ENCODE results near the gene PALLD.

Gene PALLD

DNA sequence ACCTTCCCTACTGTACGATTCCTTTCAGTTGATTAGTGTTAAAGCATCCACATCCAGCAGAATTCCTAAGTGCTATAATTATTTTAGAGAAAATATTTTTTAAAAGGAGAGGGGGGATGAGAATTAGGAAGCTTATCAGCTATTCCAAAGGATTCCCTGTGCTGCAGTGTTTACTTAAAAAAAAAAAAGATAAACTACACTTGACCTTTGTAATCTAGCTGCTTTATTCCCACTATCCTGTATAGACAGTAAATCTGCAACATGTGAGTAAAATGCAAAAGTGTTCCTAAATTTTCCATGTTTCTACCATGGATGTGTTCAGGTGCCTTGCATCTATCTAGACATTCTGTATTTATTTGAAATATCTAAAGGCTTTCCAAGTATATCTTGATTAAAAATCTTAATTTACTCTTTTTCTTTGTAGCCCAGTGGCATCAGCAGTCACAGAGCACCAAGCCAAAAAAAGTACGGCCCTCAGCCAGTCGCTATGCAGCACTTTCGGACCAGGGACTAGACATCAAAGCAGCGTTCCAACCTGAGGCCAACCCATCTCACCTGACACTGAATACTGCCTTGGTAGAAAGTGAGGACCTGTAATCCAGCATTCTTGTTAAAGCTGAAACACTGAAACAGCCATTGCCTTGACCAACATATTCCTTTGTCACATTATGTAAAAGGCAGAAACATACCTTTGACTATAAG lies 429.1 kb downstream of the PALLD start:
- H3K9me3 ChIP-seq (replicated peaks; ENCODE audit: insufficient read depth, low read length) = no peaks in the 10 kb centered on the region
- no peaks in the 10 kb centered on the region for H3K9me2 ChIP-seq (replicated peaks; ENCODE audit: insufficient read depth, low read length)
- H3K4me2 ChIP-seq (ENCODE audit: low read depth, low read length) = no peak overlapping the region
- TF ChIP-seq EZH2 (optimal IDR thresholded peaks at IDR 0.05; ENCODE audit: low read depth, low read length) = no peak
- TF ChIP-seq EZH2phosphoT487 (IDR thresholded peaks at IDR 0.05; ENCODE audit: low read length) = no peak
- TF ChIP-seq, protein P1, sequence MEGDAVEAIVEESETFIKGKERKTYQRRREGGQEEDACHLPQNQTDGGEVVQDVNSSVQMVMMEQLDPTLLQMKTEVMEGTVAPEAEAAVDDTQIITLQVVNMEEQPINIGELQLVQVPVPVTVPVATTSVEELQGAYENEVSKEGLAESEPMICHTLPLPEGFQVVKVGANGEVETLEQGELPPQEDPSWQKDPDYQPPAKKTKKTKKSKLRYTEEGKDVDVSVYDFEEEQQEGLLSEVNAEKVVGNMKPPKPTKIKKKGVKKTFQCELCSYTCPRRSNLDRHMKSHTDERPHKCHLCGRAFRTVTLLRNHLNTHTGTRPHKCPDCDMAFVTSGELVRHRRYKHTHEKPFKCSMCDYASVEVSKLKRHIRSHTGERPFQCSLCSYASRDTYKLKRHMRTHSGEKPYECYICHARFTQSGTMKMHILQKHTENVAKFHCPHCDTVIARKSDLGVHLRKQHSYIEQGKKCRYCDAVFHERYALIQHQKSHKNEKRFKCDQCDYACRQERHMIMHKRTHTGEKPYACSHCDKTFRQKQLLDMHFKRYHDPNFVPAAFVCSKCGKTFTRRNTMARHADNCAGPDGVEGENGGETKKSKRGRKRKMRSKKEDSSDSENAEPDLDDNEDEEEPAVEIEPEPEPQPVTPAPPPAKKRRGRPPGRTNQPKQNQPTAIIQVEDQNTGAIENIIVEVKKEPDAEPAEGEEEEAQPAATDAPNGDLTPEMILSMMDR (IDR thresholded peaks at IDR 0.05; ENCODE audit: low read length) = no peak
- H3K27me3 ChIP-seq (replicated peaks; ENCODE audit: insufficient read depth, low read length) = no peaks in the 10 kb centered on the region
- H4K20me1 ChIP-seq (ENCODE audit: insufficient read depth, low read length) = no peaks in the 10 kb centered on the region
- no peaks in the 10 kb centered on the region for H3F3A ChIP-seq (ENCODE audit: insufficient read depth, low read length)
- H3K4me1 ChIP-seq (ENCODE audit: low read length) = no peaks in the 10 kb centered on the region
- H3K4me3 ChIP-seq (ENCODE audit: low read length) = no peak overlapping the region
- H2AFZ ChIP-seq (ENCODE audit: low read length) = no peak overlapping the region
- H3K36me3 ChIP-seq (replicated peaks; ENCODE audit: insufficient read depth, low read length) = no peaks in the 10 kb centered on the region; the same call in 1 of the 2 replicates
- DNase-seq = no peak
- H3K27ac ChIP-seq (ENCODE audit: low read length) = no peak overlapping the region
- no peaks in the 10 kb centered on the region for H3K79me2 ChIP-seq (ENCODE audit: low read length)
- H3K9ac ChIP-seq (ENCODE audit: low read length) = no peak overlapping the region

- Histone ChIP-seq H3K4me1 (ENCODE audit: low read length) (no peaks in the 10 kb centered on the region), H3K27ac (ENCODE audit: low read length) (no peak overlapping the region), H3F3A (ENCODE audit: insufficient read depth, low read length) (no peaks in the 10 kb centered on the region), H3K9me2 (replicated peaks; ENCODE audit: insufficient read depth, low read length) (no peaks in the 10 kb centered on the region), H3K4me3 (ENCODE audit: low read length) (no peak overlapping the region), H3K79me2 (ENCODE audit: low read length) (no peaks in the 10 kb centered on the region), H3K36me3 (replicated peaks; ENCODE audit: insufficient read depth, low read length) (no peaks in the 10 kb centered on the region; the same call in 1 of the 2 replicates), H3K9ac (ENCODE audit: low read length) (no peak overlapping the region), H2AFZ (ENCODE audit: low read length) (no peak overlapping the region), H3K4me2 (ENCODE audit: low read depth, low read length) (no peak overlapping the region), H3K9me3 (replicated peaks; ENCODE audit: insufficient read depth, low read length) (no peaks in the 10 kb centered on the region), H4K20me1 (ENCODE audit: insufficient read depth, low read length) (no peaks in the 10 kb centered on the region), H3K27me3 (replicated peaks; ENCODE audit: insufficient read depth, low read length) (no peaks in the 10 kb centered on the region)
- TF ChIP-seq EZH2 (optimal IDR thresholded peaks at IDR 0.05; ENCODE audit: low read depth, low read length) (no peak), EZH2phosphoT487 (IDR thresholded peaks at IDR 0.05; ENCODE audit: low read length) (no peak)
- TF ChIP-seq, protein P1 (IDR thresholded peaks at IDR 0.05; ENCODE audit: low read length) = no peak
- no peak for DNase-seq
Measured at GRCh38 chr4:168928346-168928745, 431.5 kb downstream of the PALLD start.

GRCh38 chr4:168928875-168929274 lies 432.0 kb downstream of the PALLD start:
- Histone ChIP-seq H2AFZ (ENCODE audit: low read length) (no peak overlapping the region), H3K9ac (ENCODE audit: low read length) (no peak overlapping the region), H3K4me3 (ENCODE audit: low read length) (no peak overlapping the region), H3K4me1 (ENCODE audit: low read length) (no peaks in the 10 kb centered on the region), H3K27ac (ENCODE audit: low read length) (no peak overlapping the region), H3K9me2 (replicated peaks; ENCODE audit: insufficient read depth, low read length) (no peaks in the 10 kb centered on the region), H4K20me1 (ENCODE audit: insufficient read depth, low read length) (no peaks in the 10 kb centered on the region), H3K36me3 (replicated peaks; ENCODE audit: insufficient read depth, low read length) (no peaks in the 10 kb centered on the region; the same call in 1 of the 2 replicates), H3K9me3 (replicated peaks; ENCODE audit: insufficient read depth, low read length) (no peaks in the 10 kb centered on the region), H3K27me3 (replicated peaks; ENCODE audit: insufficient read depth, low read length) (no peaks in the 10 kb centered on the region), H3K79me2 (ENCODE audit: low read length) (no peaks in the 10 kb centered on the region), H3F3A (ENCODE audit: insufficient read depth, low read length) (no peaks in the 10 kb centered on the region), H3K4me2 (ENCODE audit: low read depth, low read length) (no peak overlapping the region)
- no peak for DNase-seq
- no peak for TF ChIP-seq EZH2phosphoT487 (IDR thresholded peaks at IDR 0.05; ENCODE audit: low read length)
- no peak for TF ChIP-seq EZH2 (optimal IDR thresholded peaks at IDR 0.05; ENCODE audit: low read depth, low read length)
- TF ChIP-seq, protein P1 (IDR thresholded peaks at IDR 0.05; ENCODE audit: low read length) = no peak
